Ovary (tissue), 9 donors: ENCODE results near the gene KRT28. TPM values are rescaled to one million over a fixed set of nuclear protein-coding genes. Genes with fewer than 3 reads are reported as not detected.

ENCODE experiments used
- DNase-seq, 5 donors: peaks; one replicate each; pipeline ENCODE4 v3.0.0-alpha.2; 2019 to 2020
- H3K27ac ChIP-seq, 2 donors: fragments of 200-600 bp; one replicate each; pipeline versions ENCODE4 v1.5.1 to v1.8.0; 2019 to 2022
- H3K27me3 ChIP-seq: fragments of 200-600 bp; one replicate; pipeline ENCODE4 v1.8.0; 2022
- H3K36me3 ChIP-seq: fragments of 200-600 bp; sonication (generic); one replicate; pipeline ENCODE4 v1.5.1; 2019
- H3K4me1 ChIP-seq: one replicate; pipeline ENCODE4 v1.8.1; 2013; ENCODE audit warnings: mild to moderate bottlenecking, moderate library complexity; ENCODE audit not compliant: insufficient read depth
- H3K4me3 ChIP-seq: fragments of 200-600 bp; sonication (generic); one replicate; pipeline ENCODE4 v1.5.1; 2017
- H3K9me3 ChIP-seq, 2 donors: fragments of 200-600 bp in 1 of 2; sonication (generic) in 1 of 2; one replicate each; pipeline versions ENCODE4 v1.5.1 to v1.8.1; 2013 to 2019; ENCODE audit warnings: mild to moderate bottlenecking in 1 of 2, moderate library complexity in 1 of 2
- EP300 ChIP-seq: sonication (generic); formaldehyde crosslinking; IDR thresholded peaks from one replicate; pipeline ENCODE4 v1.6.1; 2017; ENCODE audit warnings: antibody characterized with exemption
- POLR2A ChIP-seq: fragments of 450-650 bp; IDR thresholded peaks from one replicate; pipeline ENCODE4 v1.6.1; 2017; ENCODE audit warnings: antibody characterized with exemption, mild to moderate bottlenecking, moderate library complexity
- WGBS, 3 donors: extraction: QIAGEN DNeasy Blood & Tissue Kit in 1 of 3; methylation state at CpG; one replicate each; pipeline versions ENCODE4 v1.1.5 to v1.1.7; 2013 to 2017; 5-methylcytosine and 5-hydroxymethylcytosine counted together
- intact Hi-C, 4 donors: fragments of 100-400 bp; cut with DNase I; formaldehyde crosslinking; loops; one replicate each; pipeline versions ENCODE4 v1.11.0 to v1.15.1; 2022 to 2023
- polyA plus RNA-seq, 2 donors: library from polyadenylated mRNA; stranded (reverse); fragments of 200-250 nt in 1 of 2; fragments of 350-450 nt in 1 of 2; fragmentation: Illumina TruSeq in 1 of 2; extraction: RNeasy Lipid Tissue Mini Kit (QIAGEN cat#74804) in 1 of 2; gene quantifications; one replicate each; pipeline ENCODE4 v1.2.3, GENCODE V29; 2013 to 2014
- total RNA-seq, 7 donors: library from RNA; depleted of rRNA in 2 of 7; stranded (reverse); fragments of >200 nt in 2 of 7; fragmentation: NEBNext Ultra II Directional in 3 of 7; extraction: Animal tissue kit (Norgen Biotek cat#: 25700) in 3 of 7; gene quantifications; one replicate each; pipeline versions ENCODE4 v1.1.0 to v1.2.4, GENCODE V29; 2016 to 2023
- TF ChIP-seq, protein P1 (sequence below), 3 donors: fragments of 450-650 bp in 2 of 3; fragments of 200-600 bp in 1 of 3; IDR thresholded peaks; one replicate each; pipeline versions ENCODE4 v1.5.1 to v1.8.0; 2016 to 2022; ENCODE audit warnings: antibody characterized with exemption in 3 of 3, mild to moderate bottlenecking in 1 of 3
- donor health status: DM: no; HTN: no; CAD: no; lungs with moderate emphysema.
- donor health status: DM: no; HTN: no; CAD: no.
- donor health status: Bipolar disorder and iron deficiency.
- donor health status: DM: yes; HTN: yes; CAD: no.
- donor health status: DM: no; HTN: no; CAD: no.
- donor health status: DM: yes; HTN: yes; CAD: no.

KRT28 gene
- total and polyA plus RNA-seq, 9 donors: not detected

DNA sequence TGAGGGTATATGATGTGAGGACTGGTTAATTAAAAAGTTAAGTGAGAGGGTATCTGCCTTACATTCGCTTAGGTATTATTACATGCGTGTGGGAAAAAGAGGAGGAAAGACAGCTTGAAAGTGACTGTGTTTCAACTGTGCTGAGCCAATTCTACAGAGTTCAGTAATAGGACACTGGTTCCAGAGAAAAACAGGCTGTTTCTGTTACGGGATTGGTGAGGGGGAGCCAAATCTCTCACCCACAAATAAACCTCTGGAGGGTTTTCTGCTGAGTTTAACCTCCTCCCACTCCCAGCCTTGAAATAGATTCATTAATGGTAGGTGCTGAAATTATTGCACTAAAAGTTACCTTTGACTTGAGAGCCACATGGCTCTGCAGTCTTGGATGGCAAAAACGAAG, 23.8 kb downstream of the KRT28 start:
- 3 to 17% (median 11%) methylated on average over 4 of the region's 4 CpGs for WGBS, 3 donors
- Histone ChIP-seq H3K9me3 (no peaks in the 10 kb centered on the region), H3K4me1 (no peaks in the 10 kb centered on the region), H3K36me3 (no peaks in the 10 kb centered on the region), H3K27ac (no peak overlapping the region), H3K4me3 (no peak overlapping the region), H3K27me3 (no peaks in the 10 kb centered on the region)
- TF ChIP-seq EP300 (no peak), POLR2A (no peak)
- TF ChIP-seq, protein P1, sequence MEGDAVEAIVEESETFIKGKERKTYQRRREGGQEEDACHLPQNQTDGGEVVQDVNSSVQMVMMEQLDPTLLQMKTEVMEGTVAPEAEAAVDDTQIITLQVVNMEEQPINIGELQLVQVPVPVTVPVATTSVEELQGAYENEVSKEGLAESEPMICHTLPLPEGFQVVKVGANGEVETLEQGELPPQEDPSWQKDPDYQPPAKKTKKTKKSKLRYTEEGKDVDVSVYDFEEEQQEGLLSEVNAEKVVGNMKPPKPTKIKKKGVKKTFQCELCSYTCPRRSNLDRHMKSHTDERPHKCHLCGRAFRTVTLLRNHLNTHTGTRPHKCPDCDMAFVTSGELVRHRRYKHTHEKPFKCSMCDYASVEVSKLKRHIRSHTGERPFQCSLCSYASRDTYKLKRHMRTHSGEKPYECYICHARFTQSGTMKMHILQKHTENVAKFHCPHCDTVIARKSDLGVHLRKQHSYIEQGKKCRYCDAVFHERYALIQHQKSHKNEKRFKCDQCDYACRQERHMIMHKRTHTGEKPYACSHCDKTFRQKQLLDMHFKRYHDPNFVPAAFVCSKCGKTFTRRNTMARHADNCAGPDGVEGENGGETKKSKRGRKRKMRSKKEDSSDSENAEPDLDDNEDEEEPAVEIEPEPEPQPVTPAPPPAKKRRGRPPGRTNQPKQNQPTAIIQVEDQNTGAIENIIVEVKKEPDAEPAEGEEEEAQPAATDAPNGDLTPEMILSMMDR (IDR thresholded peaks at IDR 0.05): no peak
- intact Hi-C loops: no loop called here
- DNase-seq: no peak

- H3K27me3 ChIP-seq: no peaks in the 10 kb centered on the region
- no peak within 1 kb of the TSS for H3K4me3 ChIP-seq
- intact Hi-C loops: no loop called here
- no peak within 1 kb of the TSS for H3K27ac ChIP-seq
- H3K9me3 ChIP-seq: no peaks in the 10 kb centered on the region
- TF ChIP-seq POLR2A (no peak), EP300 (no peak)
- TF ChIP-seq, protein P1 (IDR thresholded peaks at IDR 0.05): no peak
- H3K4me1 ChIP-seq: no peaks in the 10 kb centered on the region
- 91 to 97% (median 96%) methylated on average over 3 of the region's 3 CpGs for WGBS, 3 donors
- no peaks in the 10 kb centered on the region for H3K36me3 ChIP-seq
- DNase-seq: no peak
Measured at GRCh38 chr17:40772101-40772500, 27.7 kb downstream of the KRT28 start, which contains the start of gene KRT26. TSS of gene KRT26 (minus strand) at chr17:40772201. CDS start at chr17:40772113, 88 bp downstream.

DNA sequence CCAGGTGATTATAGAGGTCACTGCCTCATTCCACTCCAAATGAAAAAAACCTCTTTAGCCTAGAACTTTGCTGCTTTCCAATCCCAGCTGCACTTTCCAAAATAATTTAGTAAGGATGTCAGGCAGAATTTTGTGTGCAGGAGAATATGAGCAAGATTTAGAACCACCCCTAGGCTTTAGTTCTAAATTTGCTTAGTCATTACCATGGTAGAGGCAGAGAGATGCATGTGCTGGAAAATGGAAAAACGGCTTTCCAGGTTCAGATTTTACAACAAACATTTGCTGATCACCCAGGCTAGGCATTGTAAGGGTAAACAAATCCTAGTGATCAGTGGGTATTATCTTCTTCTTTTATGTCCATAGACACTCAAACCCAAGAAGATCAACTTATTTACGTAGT, 34.1 kb downstream of the KRT28 start:
- intact Hi-C loops: no loop called here
- Histone ChIP-seq H3K27me3 (no peaks in the 10 kb centered on the region), H3K27ac (no peak overlapping the region), H3K4me1 (no peaks in the 10 kb centered on the region), H3K4me3 (no peak overlapping the region), H3K36me3 (no peaks in the 10 kb centered on the region), H3K9me3 (peaks cover 0 to under 1% of the 10 kb centered on the region in 2 donors)
- no peak for DNase-seq
- TF ChIP-seq, protein P1 (IDR thresholded peaks at IDR 0.05): no peak
- TF ChIP-seq EP300 (no peak), POLR2A (no peak)
- WGBS, 3 donors: 78 to 83% (median 79%) methylated on average over 2 of the region's 2 CpGs

GRCh38 chr17:40763752-40764151, 36.0 kb downstream of the KRT28 start:
- Histone ChIP-seq H3K4me3 (no peak overlapping the region), H3K9me3 (peaks cover 3 to 4% of the 10 kb centered on the region in 2 donors), H3K36me3 (no peaks in the 10 kb centered on the region), H3K27ac (no peak overlapping the region), H3K4me1 (no peaks in the 10 kb centered on the region), H3K27me3 (no peaks in the 10 kb centered on the region)
- 59 to 67% (median 60%) methylated on average over 1 of the region's 1 CpG for WGBS, 3 donors
- TF ChIP-seq EP300 (no peak), POLR2A (no peak)
- intact Hi-C loops: no loop called here
- no peak for DNase-seq

- DNase-seq: no peak
- intact Hi-C loops: no loop called here
Measured at GRCh38 chr17:40760105-40761016, 39.4 kb downstream of the KRT28 start.

More at GRCh38 chr17:40760105-40761016, 39.4 kb downstream of the KRT28 start:
- no peak overlapping the region for H3K4me3 ChIP-seq
- 17 to 24% (median 21%) methylated on average over 1 of the region's 1 CpG for WGBS, 3 donors
- no peaks in the 10 kb centered on the region for H3K36me3 ChIP-seq
- no peaks in the 10 kb centered on the region for H3K27me3 ChIP-seq
- H3K9me3 ChIP-seq: peaks cover 3 to 4% of the 10 kb centered on the region in 2 donors
- H3K27ac ChIP-seq: no peak overlapping the region
- no peaks in the 10 kb centered on the region for H3K4me1 ChIP-seq
- TF ChIP-seq, protein P1 (IDR thresholded peaks at IDR 0.05): no peak
- TF ChIP-seq EP300: no peak
- no peak for TF ChIP-seq POLR2A
